Camera-type eye (tissue), 1 donor: Measurements from ENCODE around the gene KLHDC2. TPM values are rescaled to one million over a fixed set of nuclear protein-coding genes. Genes with fewer than 3 reads are reported as not detected.

ENCODE experiments used
- total RNA-seq: library from RNA; depleted of rRNA; stranded (reverse); fragments of >200 nt; gene quantifications from one replicate; pipeline ENCODE4 v1.2.3, GENCODE V29; 2014

Gene KLHDC2
- 119 TPM for total RNA-seq

GRCh38 chr14:49767571-49768300 lies at the start of gene KLHDC2:
TSS of gene KLHDC2 (plus strand) at chr14:49768153. CDS start at chr14:49768469, 316 bp downstream.

Other genes with a start within 250 kb of the KLHDC2 start
- 1,905 TPM for gene RPS29, start 181.8 kb upstream of the KLHDC2 start, total RNA-seq
- 9.2 TPM for gene LRR1, start 169.2 kb upstream of the KLHDC2 start, total RNA-seq
- 76.9 TPM for gene RPL36AL, start 147.5 kb upstream of the KLHDC2 start, total RNA-seq
- gene MGAT2, start 147.4 kb upstream of the KLHDC2 start, total RNA-seq, result 34.1 TPM
- 22.7 TPM for gene DNAAF2, start 132.9 kb upstream of the KLHDC2 start, total RNA-seq
- 14.3 TPM for gene POLE2, start 79.9 kb upstream of the KLHDC2 start, total RNA-seq
- gene KLHDC1, start 75.0 kb upstream of the KLHDC2 start, total RNA-seq, result 14.6 TPM
- gene NEMF, start 84.6 kb downstream of the KLHDC2 start, total RNA-seq, result 157 TPM
- gene ARF6, start 124.9 kb downstream of the KLHDC2 start, total RNA-seq, result 45.0 TPM